GM23248 (cell line): ENCODE measurements around the gene FLAD1.

Experiments
- EZH2 ChIP-seq: fragments of 200-600 bp; sonication (generic); IDR thresholded peaks from 2 replicates; pipeline ENCODE4 v1.6.1; 2018; ENCODE audit warnings: antibody characterized with exemption, mild to moderate bottlenecking; ENCODE audit not compliant: insufficient read depth, poor library complexity, severe bottlenecking
- EZH2phosphoT487 ChIP-seq: fragments of 200-600 bp; sonication (generic); IDR thresholded peaks from 2 replicates; pipeline ENCODE4 v1.6.1; 2018; ENCODE audit warnings: antibody characterized with exemption, moderate library complexity, mild to moderate bottlenecking, low read depth; ENCODE audit not compliant: insufficient read depth

GRCh38 chr1:155022136-155022926, 39.2 kb downstream of the FLAD1 start:
- TF ChIP-seq EZH2 (no peak), EZH2phosphoT487 (no peak)
